IMR-90 (cell line): ENCODE results near the gene CPNE4. TPM values are rescaled to one million over a fixed set of nuclear protein-coding genes. Genes with fewer than 3 reads are reported as not detected.

Source experiments
- ATAC-seq: fragments of 200-7000 bp; cut with Tn5 transposase; 2 replicates; pipeline ENCODE4 v1.9.1; 2020; ENCODE audit warnings: low read depth, mild to moderate bottlenecking, moderate library complexity
- BruUV-seq: library from RNA; stranded (reverse); fragments of 400-500 nt; replicated peaks from 2 replicates; lab custom pipeline; 2021; lab: Mats Ljungman, UMichigan
- CTCF ChIA-PET: fragments of 300-600 bp; formaldehyde crosslinking; extraction: SDS; loops from one replicate; lab custom pipeline; 2021; ENCODE audit warnings: antibody characterized with exemption; lab: Yijun Ruan, JAX
- POLR2A ChIA-PET: fragments of 300-600 bp; sonication (Branson Sonifier 250); formaldehyde crosslinking; loops from one replicate; lab custom pipeline; 2022; ENCODE audit warnings: antibody characterized with exemption; ENCODE audit not compliant: unreplicated experiment; lab: Charles Lee
- DNase-seq: peaks from one replicate; pipeline ENCODE4 v3.0.0; 2013
- H2AFZ ChIP-seq: replicated peaks from 2 replicates; pipeline ENCODE3; 2013; ENCODE audit warnings: low read length, mild to moderate bottlenecking; ENCODE audit not compliant: poor library complexity
- H2AK5ac ChIP-seq: 2 replicates; pipeline ENCODE4 v1.6.1; 2013; ENCODE audit warnings: low read depth, low read length, inconsistent platforms
- H2AK9ac ChIP-seq: replicated peaks from 2 replicates; pipeline ENCODE3; 2013; ENCODE audit warnings: mild to moderate bottlenecking, low read depth, low read length, moderate library complexity; ENCODE audit not compliant: poor library complexity
- H2BK120ac ChIP-seq: 2 replicates; pipeline ENCODE4 v1.6.1; 2013; ENCODE audit warnings: low read depth, low read length, inconsistent platforms
- H2BK15ac ChIP-seq: 3 replicates; pipeline ENCODE4 v1.6.1; 2013; ENCODE audit warnings: low read depth, low read length, inconsistent platforms
- H2BK20ac ChIP-seq: 2 replicates; pipeline ENCODE4 v1.6.1; 2013; ENCODE audit warnings: low read depth, mild to moderate bottlenecking, inconsistent platforms, low read length, moderate library complexity
- H2BK5ac ChIP-seq: 2 replicates; pipeline ENCODE4 v1.6.1; 2013; ENCODE audit warnings: mild to moderate bottlenecking, low read depth, low read length, inconsistent platforms; ENCODE audit not compliant: poor library complexity, severe bottlenecking
- H3K14ac ChIP-seq: replicated peaks from 2 replicates; pipeline ENCODE4 v1.6.1; 2013; ENCODE audit warnings: low read depth, low read length, inconsistent platforms
- H3K18ac ChIP-seq: 2 replicates; pipeline ENCODE4 v1.6.1; 2013; ENCODE audit warnings: low read depth, low read length, control low read depth
- H3K23ac ChIP-seq: 2 replicates; pipeline ENCODE4 v1.6.1; 2013; ENCODE audit warnings: low read depth, low read length, inconsistent platforms
- H3K27ac ChIP-seq: 2 replicates; pipeline ENCODE4 v1.5.1; 2013; ENCODE audit warnings: mild to moderate bottlenecking, control low read depth, low read length; ENCODE audit not compliant: insufficient read depth
- H3K27me3 ChIP-seq: 2 replicates; pipeline ENCODE4 v1.6.1; 2013; ENCODE audit warnings: low read length; ENCODE audit not compliant: control insufficient read depth, insufficient read depth
- H3K36me3 ChIP-seq: 2 replicates; pipeline ENCODE4 v1.6.1; 2013; ENCODE audit warnings: low read length, mixed read lengths; ENCODE audit not compliant: control insufficient read depth, insufficient read depth
- H3K4ac ChIP-seq: 2 replicates; pipeline ENCODE4 v1.6.1; 2013; ENCODE audit warnings: low read depth, low read length, inconsistent platforms
- H3K4me1 ChIP-seq: 2 replicates; pipeline ENCODE4 v1.6.1; 2013; ENCODE audit warnings: low read length, mixed read lengths; ENCODE audit not compliant: control insufficient read depth, insufficient read depth
- H3K4me2 ChIP-seq: 2 replicates; pipeline ENCODE4 v1.6.1; 2013; ENCODE audit warnings: low read depth, mild to moderate bottlenecking, control low read depth, low read length, moderate library complexity
- H3K4me3 ChIP-seq: 2 replicates; pipeline ENCODE4 v1.5.1; 2013; ENCODE audit warnings: low read depth, mild to moderate bottlenecking, control low read depth, low read length, moderate library complexity; ENCODE audit not compliant: insufficient read depth
- H3K56ac ChIP-seq: 2 replicates; pipeline ENCODE4 v1.6.1; 2013; ENCODE audit warnings: low read length, inconsistent platforms; ENCODE audit not compliant: insufficient read depth; ENCODE audit errors: extremely low read depth
- H3K79me1 ChIP-seq, 2 experiments: 2 replicates each; pipeline ENCODE4 v1.6.1; 2013; ENCODE audit warnings: low read length in 2 of 2, inconsistent platforms in 1 of 2, low read depth in 1 of 2
- H3K9ac ChIP-seq: 2 replicates; pipeline ENCODE4 v1.6.1; 2013; ENCODE audit warnings: low read depth, low read length, control low read depth
- H3K9me1 ChIP-seq: 2 replicates; pipeline ENCODE4 v1.6.1; 2013; ENCODE audit warnings: low read length, inconsistent platforms; ENCODE audit not compliant: insufficient read depth
- H3K9me3 ChIP-seq: 2 replicates; pipeline ENCODE4 v1.6.1; 2013; ENCODE audit warnings: low read length; ENCODE audit not compliant: control insufficient read depth, insufficient read depth
- H4K20me1 ChIP-seq: 2 replicates; pipeline ENCODE4 v1.6.1; 2013; ENCODE audit warnings: low read length, inconsistent platforms; ENCODE audit not compliant: insufficient read depth
- H4K5ac ChIP-seq: 2 replicates; pipeline ENCODE4 v1.6.1; 2013; ENCODE audit warnings: mild to moderate bottlenecking, low read depth, low read length, control low read depth
- H4K8ac ChIP-seq, 2 experiments: 2 replicates each; pipeline ENCODE4 v1.6.1; 2013; ENCODE audit warnings: low read depth in 2 of 2, low read length in 2 of 2, control low read depth in 1 of 2, inconsistent platforms in 1 of 2
- H4K91ac ChIP-seq: 2 replicates; pipeline ENCODE4 v1.6.1; 2013; ENCODE audit warnings: low read depth, low read length, inconsistent platforms; ENCODE audit not compliant: insufficient read depth
- BHLHE40 ChIP-seq: fragments of 150-350 bp; IDR thresholded peaks from 2 replicates; pipeline ENCODE4 v1.6.1; 2016; ENCODE audit warnings: mild to moderate bottlenecking, low read depth, low read length
- CEBPB ChIP-seq: IDR thresholded peaks from 2 replicates; pipeline ENCODE4 v1.6.1; 2012; ENCODE audit warnings: low read depth, low read length, improper control_type of control experiment
- CHD1 ChIP-seq: IDR thresholded peaks from 2 replicates; pipeline ENCODE4 v1.6.1; 2012; ENCODE audit warnings: low read depth, low read length, improper control_type of control experiment
- FOS ChIP-seq: fragments of 150-350 bp; IDR thresholded peaks from 2 replicates; pipeline ENCODE4 v1.6.1; 2016; ENCODE audit warnings: low read depth, low read length
- MAFK ChIP-seq: IDR thresholded peaks from 2 replicates; pipeline ENCODE4 v1.6.1; 2012; ENCODE audit warnings: low read depth, low read length, improper control_type of control experiment
- MAZ ChIP-seq: IDR thresholded peaks from 2 replicates; pipeline ENCODE4 v1.6.1; 2012; ENCODE audit warnings: low read depth, mild to moderate bottlenecking, low read length, improper control_type of control experiment, moderate library complexity, borderline replicate concordance
- MXI1 ChIP-seq: IDR thresholded peaks from 2 replicates; pipeline ENCODE4 v1.6.1; 2012; ENCODE audit warnings: low read depth, mild to moderate bottlenecking, low read length, moderate library complexity, borderline replicate concordance
- NFE2L2 ChIP-seq: fragments of 150-350 bp; IDR thresholded peaks from 2 replicates; pipeline ENCODE4 v1.6.1; 2016; ENCODE audit warnings: low read depth, mild to moderate bottlenecking, low read length
- POLR2A ChIP-seq: IDR thresholded peaks from 2 replicates; pipeline ENCODE4 v1.6.1; 2012; ENCODE audit warnings: mild to moderate bottlenecking, low read depth, low read length
- RAD21 ChIP-seq: IDR thresholded peaks from 2 replicates; pipeline ENCODE4 v1.6.1; 2012; ENCODE audit warnings: low read length, improper control_type of control experiment
- RCOR1 ChIP-seq: IDR thresholded peaks from 2 replicates; pipeline ENCODE4 v1.6.1; 2012; ENCODE audit warnings: mild to moderate bottlenecking, low read length, improper control_type of control experiment; ENCODE audit not compliant: insufficient replicate concordance
- RFX5 ChIP-seq: IDR thresholded peaks from 2 replicates; pipeline ENCODE4 v1.8.0; 2012; ENCODE audit warnings: low read depth, mild to moderate bottlenecking, low read length, moderate library complexity
- SMC3 ChIP-seq: fragments of 150-350 bp; IDR thresholded peaks from 2 replicates; pipeline ENCODE4 v1.6.1; 2016; ENCODE audit warnings: low read depth, mild to moderate bottlenecking, antibody characterized with exemption, low read length, moderate library complexity
- USF2 ChIP-seq: fragments of 150-350 bp; IDR thresholded peaks from 2 replicates; pipeline ENCODE4 v1.6.1; 2017; ENCODE audit warnings: mild to moderate bottlenecking, antibody characterized with exemption, low read length, low read depth
- WGBS, 2 experiments: methylation state at CpG; one replicate each; pipeline versions ENCODE4 v1.1.5 to v1.1.7; 2013; ENCODE audit warnings: missing lambda C conversion rate in 2 of 2; ENCODE audit not compliant: insufficient read length in 1 of 2; ENCODE audit errors: extremely low coverage in 2 of 2; 5-methylcytosine and 5-hydroxymethylcytosine counted together
- dilution Hi-C: fragments of 300-500 bp; cut with HindIII; formaldehyde crosslinking; loops from one replicate; pipeline ENCODE4 v1.14.3; 2018; ENCODE audit warnings: low sequenced_read_pairs; ENCODE audit not compliant: unreplicated experiment
- in situ Hi-C: fragments of 300-500 bp; cut with MboI; formaldehyde crosslinking; loops from 3 replicates; pipeline ENCODE4 v1.14.3; 2019; ENCODE audit warnings: low sequenced_read_pairs, inconsistent platforms, mixed read lengths
- intact Hi-C: fragments of 100-400 bp; cut with micrococcal nuclease; formaldehyde crosslinking; loops from 2 replicates; pipeline ENCODE4 v1.10.0; 2022
- polyA plus RNA-seq, 3 experiments: library from polyadenylated mRNA; depleted of rRNA; stranded (reverse); fragments of >200 nt; gene quantifications; 2 replicates each; pipeline ENCODE4 v1.2.3, GENCODE V29; 2012; ENCODE audit warnings: low replicate concordance in 1 of 3
- total RNA-seq: library from RNA; depleted of rRNA; stranded (reverse); fragments of >200 nt; gene quantifications from 2 replicates; pipeline ENCODE4 v1.2.3, GENCODE V29; 2012
- TF ChIP-seq, protein P1 (sequence below): fragments of 150-350 bp; IDR thresholded peaks from 2 replicates; pipeline ENCODE4 v1.6.1; 2016; ENCODE audit warnings: low read depth, mild to moderate bottlenecking, low read length, moderate library complexity, borderline replicate concordance
- TF ChIP-seq, protein P2 (sequence below): conservative IDR thresholded peaks from 2 replicates; pipeline ENCODE4 v1.5.1; 2012; ENCODE audit warnings: mild to moderate bottlenecking, low read depth, low read length, improper control_type of control experiment

Gene CPNE4
- total and polyA plus RNA-seq, 2 of the 4 experiments (the other 2 are of a cell fraction) = not detected

- TF ChIP-seq BHLHE40 = no peak
- no peak for TF ChIP-seq CHD1
- no peak for TF ChIP-seq MAFK
- no peak for TF ChIP-seq CEBPB
- no peak for TF ChIP-seq FOS
- TF ChIP-seq MXI1 = no peak
- no peak for TF ChIP-seq USF2
- TF ChIP-seq, protein P1, sequence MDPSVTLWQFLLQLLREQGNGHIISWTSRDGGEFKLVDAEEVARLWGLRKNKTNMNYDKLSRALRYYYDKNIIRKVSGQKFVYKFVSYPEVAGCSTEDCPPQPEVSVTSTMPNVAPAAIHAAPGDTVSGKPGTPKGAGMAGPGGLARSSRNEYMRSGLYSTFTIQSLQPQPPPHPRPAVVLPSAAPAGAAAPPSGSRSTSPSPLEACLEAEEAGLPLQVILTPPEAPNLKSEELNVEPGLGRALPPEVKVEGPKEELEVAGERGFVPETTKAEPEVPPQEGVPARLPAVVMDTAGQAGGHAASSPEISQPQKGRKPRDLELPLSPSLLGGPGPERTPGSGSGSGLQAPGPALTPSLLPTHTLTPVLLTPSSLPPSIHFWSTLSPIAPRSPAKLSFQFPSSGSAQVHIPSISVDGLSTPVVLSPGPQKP = no peak
- TF ChIP-seq SMC3 = no peak
- no peak for TF ChIP-seq RFX5
- no peak for TF ChIP-seq POLR2A
- TF ChIP-seq, protein P2, sequence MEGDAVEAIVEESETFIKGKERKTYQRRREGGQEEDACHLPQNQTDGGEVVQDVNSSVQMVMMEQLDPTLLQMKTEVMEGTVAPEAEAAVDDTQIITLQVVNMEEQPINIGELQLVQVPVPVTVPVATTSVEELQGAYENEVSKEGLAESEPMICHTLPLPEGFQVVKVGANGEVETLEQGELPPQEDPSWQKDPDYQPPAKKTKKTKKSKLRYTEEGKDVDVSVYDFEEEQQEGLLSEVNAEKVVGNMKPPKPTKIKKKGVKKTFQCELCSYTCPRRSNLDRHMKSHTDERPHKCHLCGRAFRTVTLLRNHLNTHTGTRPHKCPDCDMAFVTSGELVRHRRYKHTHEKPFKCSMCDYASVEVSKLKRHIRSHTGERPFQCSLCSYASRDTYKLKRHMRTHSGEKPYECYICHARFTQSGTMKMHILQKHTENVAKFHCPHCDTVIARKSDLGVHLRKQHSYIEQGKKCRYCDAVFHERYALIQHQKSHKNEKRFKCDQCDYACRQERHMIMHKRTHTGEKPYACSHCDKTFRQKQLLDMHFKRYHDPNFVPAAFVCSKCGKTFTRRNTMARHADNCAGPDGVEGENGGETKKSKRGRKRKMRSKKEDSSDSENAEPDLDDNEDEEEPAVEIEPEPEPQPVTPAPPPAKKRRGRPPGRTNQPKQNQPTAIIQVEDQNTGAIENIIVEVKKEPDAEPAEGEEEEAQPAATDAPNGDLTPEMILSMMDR = no peak
- TF ChIP-seq RAD21 = no peak
- no peak for TF ChIP-seq NFE2L2
- no peak for TF ChIP-seq MAZ
- no peak for TF ChIP-seq RCOR1
- no peaks in the 10 kb centered on the region for H3K4me1 ChIP-seq
- no peak overlapping the region for H3K4me3 ChIP-seq
- no peak overlapping the region for H2AFZ ChIP-seq
- H2BK15ac ChIP-seq = no peak overlapping the region
- no peak overlapping the region for H3K4me2 ChIP-seq
- BruUV-seq = no TSS peak
- no peak overlapping the region for H2BK20ac ChIP-seq
- no peak overlapping the region for H2BK5ac ChIP-seq
- H3K9me1 ChIP-seq = no peaks in the 10 kb centered on the region
- H4K5ac ChIP-seq = no peak overlapping the region
- H3K23ac ChIP-seq = no peak overlapping the region
- H3K27me3 ChIP-seq = no peaks in the 10 kb centered on the region
- POLR2A ChIA-PET = no interaction called here
- no peak overlapping the region for H3K18ac ChIP-seq
- H3K79me1 ChIP-seq = no peaks in the 10 kb centered on the region
- no peaks in the 10 kb centered on the region for H4K20me1 ChIP-seq
- no peak overlapping the region for H2AK9ac ChIP-seq
- DNase-seq (no peak), ATAC-seq (no peak)
- no peak overlapping the region for H3K9ac ChIP-seq
- no CpG with 5 or more reads among the region's 3 CpGs for WGBS, 2 experiments
- no peak overlapping the region for H2BK120ac ChIP-seq
- H2AK5ac ChIP-seq = no peak overlapping the region
- no peak overlapping the region for H4K8ac ChIP-seq
- CTCF ChIA-PET = interaction anchor here (0.6 kb wide), 1 partner anchor 75 kb away, joined by 3 read pairs; no protein-coding TSS in a partner anchor
- no peak overlapping the region for H3K14ac ChIP-seq
- H3K27ac ChIP-seq = no peak overlapping the region
- no peaks in the 10 kb centered on the region for H3K9me3 ChIP-seq
- H3K36me3 ChIP-seq = no peaks in the 10 kb centered on the region
- intact Hi-C loops = no loop called here
- H3K4ac ChIP-seq = no peak overlapping the region
- no peak overlapping the region for H4K91ac ChIP-seq
- dilution Hi-C loops = no loop called here
- in situ Hi-C loops = no loop called here
- H3K56ac ChIP-seq = no peak overlapping the region
Measured at GRCh38 chr3:131630097-131630496, 404.7 kb downstream of the CPNE4 start.
